Islet of Langerhans (tissue), 1 donor: Measurements from ENCODE around the gene SLC38A10.

ENCODE experiments used
- FAIRE-seq: peaks from one replicate; lab custom pipeline; 2011; peaks lifted over from hg19 to GRCh38; lab: Jason Lieb, UNC

SLC38A10 gene

DNA sequence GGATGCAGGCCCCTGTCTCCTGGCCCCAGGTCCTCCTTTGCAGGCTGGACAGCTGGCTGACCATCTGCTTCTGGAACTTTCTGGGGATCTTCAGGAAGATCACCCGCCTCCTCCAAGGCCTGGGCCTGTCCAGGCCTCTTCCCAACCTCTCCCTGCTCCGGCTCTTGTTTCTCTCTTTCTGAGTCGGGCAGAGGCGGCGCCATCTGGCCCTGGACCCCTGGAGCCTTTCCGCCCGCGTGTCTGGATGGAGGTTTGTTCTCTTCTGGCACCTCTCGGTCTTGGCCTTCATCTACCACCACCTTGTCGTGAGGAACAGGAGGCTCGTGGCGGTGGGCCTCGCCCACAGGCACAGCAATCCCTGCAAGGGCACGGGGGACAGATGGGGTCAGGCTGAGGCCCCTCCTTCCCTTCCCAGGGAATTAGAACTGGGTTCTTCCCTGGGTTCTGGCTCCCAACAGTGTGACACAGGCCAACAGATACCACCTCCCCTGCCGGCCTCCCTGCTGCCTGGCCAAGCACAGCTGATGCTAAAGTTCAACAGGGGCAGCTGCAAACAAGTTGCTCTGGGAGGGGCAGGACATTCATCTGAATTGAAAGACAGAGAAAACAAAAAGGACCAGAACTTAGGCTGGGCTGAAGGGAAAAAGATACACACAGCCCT is 42.7 kb downstream of the SLC38A10 start:
- no peak for FAIRE-seq

DNA sequence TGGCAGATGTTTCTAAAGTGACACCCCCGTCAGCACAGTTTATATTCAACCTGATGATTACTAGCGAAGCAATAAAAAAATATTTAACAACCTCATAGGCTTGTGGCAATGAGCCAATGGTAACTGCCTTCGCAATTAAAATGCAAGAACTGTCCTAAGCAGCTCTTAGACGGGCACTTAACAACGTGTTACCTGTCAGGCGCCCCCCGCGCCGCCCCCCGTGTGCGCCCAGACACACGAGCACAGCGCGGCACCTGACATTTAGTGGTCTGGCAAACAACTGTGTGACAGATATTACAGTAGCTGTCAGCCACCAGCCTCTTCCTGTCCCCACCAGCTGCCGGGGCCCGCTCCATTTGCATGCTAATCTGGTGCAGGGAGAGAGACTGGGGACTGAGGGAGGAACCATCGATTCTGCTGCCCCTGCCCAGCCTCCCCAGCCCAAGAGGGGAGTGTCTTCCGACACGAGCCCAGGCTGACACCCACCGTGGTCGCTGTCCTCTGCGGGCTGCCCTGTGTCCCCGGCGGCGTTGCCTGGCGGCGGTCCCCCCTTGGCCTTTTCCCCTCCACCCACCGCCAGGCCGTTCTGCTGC is 43.3 kb downstream of the SLC38A10 start:
- FAIRE-seq, result no peak

DNA sequence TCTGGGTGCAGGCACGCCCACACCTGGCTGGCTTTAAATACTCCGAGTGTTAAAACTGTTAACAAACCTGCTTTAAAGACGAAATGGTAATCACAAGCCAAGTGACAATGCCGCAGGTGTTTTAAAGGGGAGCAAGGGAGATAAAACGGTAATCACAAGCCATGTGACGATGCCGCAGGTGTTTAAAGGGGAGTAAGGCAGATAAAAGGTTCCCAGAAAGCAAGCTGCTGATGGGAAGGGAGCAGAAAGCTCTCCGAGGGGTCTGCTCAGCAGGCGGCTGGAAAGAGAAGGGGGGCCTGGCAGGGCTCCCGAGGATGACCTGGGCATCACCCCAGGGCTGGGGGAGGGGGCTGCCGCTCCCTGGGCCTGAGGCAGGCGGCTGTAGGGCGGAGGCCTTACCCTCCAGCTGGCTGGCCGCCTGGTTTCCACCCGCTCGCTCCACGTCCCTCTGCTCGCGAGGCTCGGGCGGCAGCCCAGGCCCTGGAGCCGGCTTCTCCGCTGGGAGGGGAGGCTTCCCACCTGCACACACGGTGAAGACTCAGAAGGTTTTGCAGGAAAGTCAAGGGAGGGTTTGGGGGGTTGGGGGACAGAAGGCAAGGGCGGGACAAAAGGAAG is 43.9 kb downstream of the SLC38A10 start:
- FAIRE-seq, result no peak

DNA sequence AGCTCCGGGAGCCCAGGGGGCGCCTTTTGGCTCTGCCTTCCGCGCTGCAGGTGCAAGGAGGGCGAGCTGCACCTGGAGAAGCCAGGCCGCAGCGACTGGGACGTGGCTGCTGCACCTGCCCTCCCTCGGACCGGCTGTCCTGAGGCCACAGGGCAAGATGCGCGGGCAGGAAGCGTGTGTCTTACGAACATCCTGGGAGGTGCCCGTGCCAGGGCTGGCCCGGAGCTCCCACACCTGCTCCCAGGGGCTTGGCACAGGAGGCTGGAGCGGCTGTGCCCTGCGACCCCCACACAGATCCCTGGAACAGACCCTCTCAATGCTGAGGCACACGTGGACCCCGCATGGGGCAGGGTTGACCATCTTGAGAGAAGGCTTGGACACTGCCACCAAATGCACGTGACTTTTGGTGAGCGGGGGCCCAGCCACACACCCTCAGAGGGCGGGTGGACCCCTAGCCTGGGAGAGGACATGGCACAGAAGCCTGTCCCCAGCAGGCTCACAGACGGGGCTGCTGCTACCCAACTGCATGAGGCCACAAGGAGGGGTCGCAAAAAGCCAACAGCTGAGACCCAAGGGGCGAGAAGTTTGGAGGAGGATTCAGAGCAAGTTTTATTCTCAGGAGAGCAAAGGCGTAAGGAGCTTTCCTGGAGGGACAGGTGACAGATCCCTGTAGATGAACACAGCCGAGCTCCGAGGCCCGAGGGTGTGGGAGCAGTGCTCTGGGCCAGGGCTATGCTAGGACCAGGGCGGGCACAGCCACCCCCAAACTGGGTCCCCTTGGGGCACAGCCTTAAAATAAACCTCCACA is 44.6 kb downstream of the SLC38A10 start:
- no peak for FAIRE-seq

DNA sequence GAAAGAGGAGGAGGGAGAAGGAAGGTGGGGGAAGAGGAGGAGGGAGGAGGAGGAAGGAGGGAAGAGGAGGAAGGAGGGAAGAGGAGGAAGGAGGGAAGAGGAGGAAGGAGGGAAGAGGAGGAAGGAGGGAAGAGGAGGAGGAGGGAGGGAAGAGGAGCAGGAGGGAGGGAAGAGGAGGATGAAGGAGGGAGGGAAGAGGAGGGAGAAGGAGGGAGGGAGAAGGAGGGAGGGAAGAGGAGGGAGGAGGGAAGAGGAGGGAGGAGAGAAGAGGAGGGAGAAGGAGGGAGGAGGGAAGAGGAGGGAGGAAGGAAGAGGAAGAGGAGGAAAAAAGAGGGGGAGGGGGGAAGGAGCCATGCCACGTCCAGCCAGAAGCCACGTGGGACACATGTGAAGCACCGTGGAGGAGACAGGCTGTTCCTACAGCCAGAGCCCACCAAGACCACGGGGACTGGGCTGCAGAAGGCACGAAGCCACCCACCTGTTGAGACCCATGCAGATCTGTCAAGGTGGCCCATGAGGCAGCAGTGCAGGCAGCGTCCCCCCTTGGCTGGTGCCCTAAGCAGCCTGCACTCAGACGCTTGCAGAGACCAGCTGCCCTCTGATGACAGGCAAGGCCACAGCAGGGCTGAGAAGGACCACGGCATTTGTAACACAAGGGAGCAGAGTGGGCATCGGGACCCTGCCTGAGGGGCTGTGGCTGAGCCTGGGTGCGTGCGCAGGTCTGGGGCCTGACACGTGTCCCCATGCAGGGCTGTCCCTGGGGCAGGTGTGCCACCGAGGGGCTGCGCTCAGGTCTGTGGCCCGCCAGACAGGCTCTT is 45.7 kb downstream of the SLC38A10 start:
- no peak for FAIRE-seq

DNA sequence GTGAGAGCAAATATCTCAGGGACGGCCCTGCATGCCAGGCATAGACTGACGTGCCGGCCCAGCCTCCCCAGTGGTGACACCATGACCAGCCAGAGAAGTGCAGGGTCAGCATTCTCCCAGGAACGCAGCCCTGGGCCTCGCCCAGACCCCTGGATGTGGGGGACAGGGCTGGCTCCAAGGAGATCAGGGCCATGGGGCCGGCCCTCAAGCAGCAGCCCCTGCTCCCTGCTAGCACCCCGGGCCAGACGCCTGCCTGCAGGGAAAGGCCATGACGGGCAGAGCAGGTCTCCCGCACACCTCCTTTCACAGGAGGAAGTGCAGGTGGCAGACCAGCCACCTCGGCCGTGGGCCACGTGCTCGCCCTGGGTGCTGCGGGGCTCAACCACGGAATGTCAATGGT is 46.5 kb downstream of the SLC38A10 start:
- FAIRE-seq, result no peak

DNA sequence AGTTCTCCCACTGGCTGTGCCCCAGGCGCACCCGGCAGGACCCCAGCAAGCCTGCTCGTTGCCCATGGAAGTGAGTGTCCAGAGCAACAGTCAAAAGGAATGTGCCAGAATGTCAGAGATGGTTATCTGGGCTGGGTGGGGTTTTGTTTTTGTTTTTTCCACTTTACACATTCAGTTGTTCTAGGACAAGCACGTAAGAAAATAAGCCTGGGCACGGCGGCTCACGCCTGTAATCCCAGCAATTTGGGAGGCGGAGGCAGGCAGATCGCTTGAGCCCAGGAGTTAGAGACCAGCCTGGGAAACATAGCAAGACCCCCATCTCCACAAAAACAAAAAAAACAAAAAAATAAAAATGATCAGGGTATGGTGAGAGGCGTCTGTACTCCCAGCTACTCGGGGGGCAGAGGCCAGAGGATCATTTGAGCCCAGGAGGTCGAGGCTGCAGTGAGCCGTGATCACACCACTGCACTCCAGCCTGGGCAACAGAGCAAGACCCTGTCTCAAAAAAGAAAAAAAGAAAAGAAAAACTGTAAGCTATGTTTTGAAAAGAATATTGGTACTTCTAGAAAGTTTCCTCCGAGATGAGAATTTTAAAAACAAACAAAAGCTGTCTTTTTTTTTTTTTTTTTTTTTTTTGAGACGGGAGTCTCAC is 47.6 kb downstream of the SLC38A10 start:
- no peak for FAIRE-seq

GRCh38 chr17:81246679-81247338 is 48.3 kb downstream of the SLC38A10 start:
- no peak for FAIRE-seq

DNA sequence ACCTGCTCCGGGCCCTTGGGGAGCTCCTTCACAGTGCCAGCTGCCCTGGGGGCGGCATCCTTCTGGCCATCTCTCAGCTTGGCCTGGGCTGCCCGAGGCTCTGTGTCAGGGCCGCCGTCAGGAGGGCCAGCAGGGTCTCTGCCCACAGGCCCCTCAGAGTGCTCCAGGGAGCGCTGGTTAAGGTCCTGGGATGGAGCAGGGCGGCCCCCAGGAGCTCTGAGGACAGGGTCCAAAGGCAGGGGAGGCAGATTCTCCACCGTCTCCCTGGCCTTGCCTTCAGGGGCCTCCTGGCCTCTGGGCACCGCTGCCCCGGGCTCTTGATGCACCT is 48.8 kb downstream of the SLC38A10 start:
- no peak for FAIRE-seq

DNA sequence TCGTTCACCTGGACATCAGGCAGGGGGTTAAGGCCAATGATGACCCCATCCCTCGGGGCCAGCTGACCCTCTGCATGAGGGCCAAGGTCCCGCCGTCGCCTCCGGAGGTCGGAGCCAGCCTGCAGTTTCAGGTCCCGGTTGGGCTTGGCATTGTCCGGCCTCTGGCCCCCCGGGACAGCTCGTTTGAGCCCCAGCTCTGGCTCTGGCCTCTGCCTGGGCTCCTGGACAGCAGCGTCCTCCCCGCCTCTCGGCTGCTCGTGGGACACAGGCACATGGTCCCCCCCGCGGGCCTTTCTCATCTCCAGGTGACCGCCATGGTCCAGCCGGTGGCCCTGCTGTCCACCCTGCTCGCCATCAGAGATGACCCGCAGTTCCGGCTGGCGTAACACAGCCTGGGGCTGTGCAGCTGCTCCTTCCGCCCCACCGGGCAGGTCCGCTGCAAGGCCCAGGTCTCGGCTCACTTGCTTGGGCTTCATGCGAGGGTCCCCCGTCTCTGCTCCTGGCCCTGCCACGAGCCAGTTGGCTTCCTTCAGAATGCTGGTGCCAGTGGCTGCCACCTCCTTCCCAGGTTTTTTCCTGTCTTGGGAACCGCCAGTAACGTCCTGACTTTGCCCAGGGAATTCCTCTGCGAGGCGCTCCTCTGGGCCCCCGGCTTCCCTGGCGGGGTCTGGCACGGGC is 49.3 kb downstream of the SLC38A10 start:
- no peak for FAIRE-seq

DNA sequence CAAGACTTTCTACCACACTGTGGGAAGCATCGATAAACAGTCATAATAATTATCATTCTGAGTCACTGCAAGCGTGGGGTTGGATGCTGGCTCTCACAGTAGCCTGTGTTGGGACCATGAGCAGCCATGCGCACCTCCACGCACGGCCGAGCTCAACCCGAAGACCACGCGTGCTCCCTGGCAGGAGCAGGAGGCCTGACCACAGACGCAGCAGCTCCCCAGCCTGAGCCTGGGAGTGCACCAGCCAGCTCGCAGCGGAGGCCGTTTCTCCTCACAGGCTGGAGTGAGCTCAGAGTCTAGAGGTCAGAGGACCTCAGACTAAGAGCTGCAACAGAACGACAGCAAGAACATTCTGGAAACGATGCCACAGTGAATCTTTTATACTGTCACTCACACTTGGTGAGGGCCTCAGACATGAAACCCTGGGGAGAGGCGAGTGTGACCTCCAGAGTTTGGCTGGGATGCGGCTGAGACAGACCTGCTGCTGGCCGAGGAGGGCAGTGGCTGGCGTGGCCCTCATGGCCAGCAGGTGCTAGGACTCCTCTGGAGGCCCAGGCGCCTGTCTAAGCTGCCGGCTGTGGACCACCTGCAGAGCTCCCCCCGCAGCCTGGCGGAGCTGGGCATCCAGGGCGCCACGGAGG is 50.0 kb downstream of the SLC38A10 start:
- no peak for FAIRE-seq

DNA sequence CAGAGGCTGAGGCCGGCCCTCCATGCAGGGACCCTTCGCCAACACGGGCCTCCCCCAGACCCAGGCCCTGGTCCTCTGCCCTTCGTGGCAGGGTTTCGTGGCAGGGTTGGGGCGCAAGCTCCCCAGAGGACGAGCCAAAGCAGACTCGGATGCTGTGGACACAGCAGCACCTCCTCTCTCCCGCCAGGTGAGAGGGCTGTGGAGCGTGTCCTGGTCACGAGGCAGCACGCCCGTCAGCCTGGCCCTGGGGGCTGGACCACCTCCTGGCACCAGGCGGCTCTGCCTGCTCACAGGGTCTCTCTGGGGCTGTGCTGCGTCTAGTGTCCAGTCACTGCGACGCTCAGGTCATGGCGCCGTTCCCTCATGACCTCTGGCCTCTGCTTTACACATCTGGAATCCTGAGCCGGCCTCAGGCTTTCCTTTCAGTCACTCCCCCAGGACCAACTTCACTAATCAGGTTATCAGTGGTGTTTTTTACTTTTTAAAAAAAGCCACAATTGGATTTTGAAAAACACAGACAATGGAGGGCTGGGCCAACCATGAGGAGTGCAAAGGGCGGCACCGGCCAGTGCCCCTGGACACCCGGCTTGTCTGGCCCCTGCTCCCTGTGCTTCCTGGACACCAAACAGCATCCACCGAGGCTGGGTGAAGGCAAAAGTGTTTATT is 50.6 kb downstream of the SLC38A10 start:
- FAIRE-seq, result no peak

GRCh38 chr17:81243333-81243664 is 51.8 kb downstream of the SLC38A10 start:
- no peak for FAIRE-seq

DNA sequence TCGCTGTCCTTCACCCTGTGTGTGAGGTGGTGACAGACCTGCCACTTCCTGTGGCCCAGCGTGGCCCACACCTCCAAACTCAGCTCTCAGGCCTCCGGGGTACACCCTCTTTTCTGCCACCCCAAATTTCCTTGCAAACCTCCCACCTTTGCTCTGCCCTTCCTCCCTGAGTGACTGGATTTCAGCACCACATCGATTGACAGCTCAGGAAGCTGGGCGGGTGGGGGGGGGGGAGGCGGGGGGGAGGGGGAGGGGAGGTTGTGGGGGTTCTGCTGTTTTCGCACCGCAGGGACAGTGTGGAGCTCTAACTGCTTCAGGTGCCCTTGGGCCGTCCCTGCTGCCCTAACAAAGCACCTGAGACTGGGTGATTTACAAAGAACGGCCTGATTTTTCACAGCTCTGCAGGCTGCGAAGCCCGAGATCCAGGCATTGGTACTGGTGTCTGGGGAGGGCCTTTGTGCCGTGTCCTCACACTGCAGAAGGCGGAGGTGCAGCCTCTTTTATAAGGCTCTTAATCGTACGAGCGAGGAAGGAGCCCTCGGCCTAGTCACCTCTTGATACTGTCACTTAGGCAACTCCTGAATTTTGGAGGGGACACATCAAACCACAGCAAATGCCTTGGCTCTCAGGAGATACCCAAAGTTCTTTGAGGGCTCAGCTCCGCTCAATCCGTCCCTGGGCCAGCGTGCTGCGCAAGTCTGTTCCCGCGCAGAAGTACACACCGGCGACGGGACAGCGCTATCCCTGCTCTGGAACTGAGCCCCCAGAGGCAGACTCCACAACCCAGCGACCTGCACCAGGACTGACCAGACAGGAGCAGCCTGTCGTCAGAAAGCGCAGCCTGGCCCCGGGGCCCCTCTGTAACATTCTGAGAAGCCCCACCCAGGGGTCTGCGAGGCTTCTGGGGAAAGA is 52.4 kb downstream of the SLC38A10 start:
- no peak for FAIRE-seq

GRCh38 chr17:81241648-81242420 is 53.3 kb downstream of the SLC38A10 start:
- no peak for FAIRE-seq

- FAIRE-seq, result no peak
Measured at GRCh38 chr17:81241203-81241602, 53.9 kb downstream of the SLC38A10 start.

GRCh38 chr17:81240761-81241160 is 54.3 kb downstream of the SLC38A10 start:
- no peak for FAIRE-seq
